ENCODE data around the gene PPL. TPM values are rescaled to one million over a fixed set of nuclear protein-coding genes. Genes with fewer than 3 reads are reported as not detected.

Gene PPL
- total RNA-seq, 1 donor from 2014 or later = 10.9 TPM

DNA sequence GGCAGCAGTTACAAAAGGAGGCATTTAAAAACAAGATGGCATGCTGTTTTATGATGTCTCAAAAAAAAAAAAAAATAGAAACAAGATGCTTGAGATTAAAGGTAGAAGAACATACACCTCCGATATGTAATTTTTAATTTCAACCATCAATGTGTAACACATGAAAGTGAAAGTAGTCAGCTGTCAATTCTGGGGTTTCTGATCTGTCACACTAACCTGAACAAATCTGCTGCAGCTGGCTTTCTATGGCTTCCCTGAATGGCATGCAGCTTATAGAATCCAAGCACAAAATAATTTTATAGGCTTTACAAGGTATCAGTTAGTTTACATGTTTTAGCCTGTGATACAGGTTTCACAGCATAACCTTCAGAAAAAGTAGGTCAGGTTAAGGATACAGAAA, 103.4 kb downstream of the PPL start:
- DNase-seq (ENCODE audit: low spot score) = no peak

DNA sequence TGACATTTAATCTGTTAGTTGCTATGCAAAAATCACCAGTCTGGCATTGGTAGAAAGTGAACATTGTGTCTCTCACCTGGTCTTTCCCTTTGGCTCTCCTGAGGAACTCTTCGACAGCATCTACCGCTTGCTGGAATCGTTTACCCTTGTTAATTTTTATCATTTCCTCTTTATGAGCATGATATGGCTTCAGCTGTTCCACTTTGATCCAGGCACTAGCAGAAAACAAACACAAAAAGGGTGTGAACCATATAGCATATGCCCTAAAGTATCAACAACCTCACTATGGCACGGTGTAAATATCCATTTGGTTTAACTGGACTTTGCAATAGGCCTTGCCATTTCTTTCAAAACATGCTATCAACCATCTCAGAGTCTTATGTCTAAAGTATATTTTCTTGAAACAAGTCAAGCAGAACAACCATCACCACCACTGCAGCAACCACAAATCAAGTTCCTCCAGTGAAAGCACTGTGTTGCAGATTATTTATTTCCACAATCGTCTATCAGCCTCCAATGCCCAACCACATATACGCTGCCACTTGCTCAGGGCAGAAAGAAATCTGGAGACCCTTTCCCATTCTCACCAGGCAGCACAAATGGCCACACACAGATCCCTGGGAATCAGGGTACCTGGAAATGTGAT, 104.1 kb downstream of the PPL start:
- no peak for DNase-seq (ENCODE audit: low spot score)

Other genes with a start within 250 kb of the PPL start
- 19.4 TPM for gene NUDT16L1, start 243.6 kb downstream of the PPL start, total RNA-seq
- gene ANKS3, start 202.9 kb downstream of the PPL start, total RNA-seq = 16.4 TPM
- gene DNAAF8, start 202.6 kb downstream of the PPL start, total RNA-seq = 1.3 TPM
- gene ZNF500, start 170.0 kb downstream of the PPL start, total RNA-seq = 12.4 TPM
- gene SEPTIN12, start 148.8 kb downstream of the PPL start, total RNA-seq = not detected
- gene SMIM22, start 141.8 kb downstream of the PPL start, total RNA-seq = not detected
- 9.0 TPM for gene ROGDI, start 134.5 kb downstream of the PPL start, total RNA-seq
- 86.6 TPM for gene GLYR1, start 89.9 kb downstream of the PPL start, total RNA-seq
- gene UBN1, start 89.7 kb downstream of the PPL start, total RNA-seq = 54.3 TPM
- gene SEC14L5, start 21.2 kb upstream of the PPL start, total RNA-seq = 0.35 TPM
- 12.1 TPM for gene NAGPA, start 96.8 kb upstream of the PPL start, total RNA-seq
- 14.1 TPM for gene C16orf89, start 128.8 kb upstream of the PPL start, total RNA-seq
- 20.4 TPM for gene ALG1, start 134.7 kb upstream of the PPL start, total RNA-seq
- gene EEF2KMT, start 160.6 kb upstream of the PPL start, total RNA-seq = 12.7 TPM

All from mesenteric fat pad (tissue), 1 donor.